Measurements from ENCODE around the gene SLC28A1.

SLC28A1 gene

DNA sequence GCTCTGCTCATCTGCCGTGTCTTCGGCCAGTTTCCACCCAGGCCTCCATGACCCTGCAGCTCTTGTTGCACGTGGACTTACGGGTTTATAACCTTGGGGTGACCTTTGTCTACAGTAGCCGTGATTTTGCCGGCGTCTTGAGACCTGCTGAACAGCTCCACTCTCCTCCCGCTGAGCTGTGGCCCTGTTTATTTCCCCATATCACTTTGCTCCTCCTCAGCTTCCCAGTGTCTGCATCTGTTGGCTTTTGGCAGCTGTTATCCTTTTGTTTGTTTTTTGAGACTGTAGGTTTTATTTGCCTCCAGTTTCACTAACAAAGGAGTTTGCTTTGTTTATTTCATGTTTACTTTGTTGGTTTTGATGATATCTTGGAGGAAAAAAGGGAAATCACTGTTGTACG, 29.3 kb upstream of the SLC28A1 start:
- DNase-seq, result no peak
- TF ChIP-seq GATA1 (IDR thresholded peaks at IDR 0.05; ENCODE audit: low read depth, low read length) (no peak), POLR2A (IDR thresholded peaks at IDR 0.05; ENCODE audit: low read length) (no peak)

GRCh38 chr15:84855765-84856164, 28.7 kb upstream of the SLC28A1 start:
- TF ChIP-seq POLR2A (IDR thresholded peaks at IDR 0.05; ENCODE audit: low read length) (no peak), GATA1 (IDR thresholded peaks at IDR 0.05; ENCODE audit: low read depth, low read length) (no peak)
- no peak for DNase-seq

- DNase-seq, result no peak
- TF ChIP-seq POLR2A (IDR thresholded peaks at IDR 0.05; ENCODE audit: low read length) (no peak), GATA1 (IDR thresholded peaks at IDR 0.05; ENCODE audit: low read depth, low read length) (no peak)
Measured at GRCh38 chr15:84856731-84857417, 27.6 kb upstream of the SLC28A1 start.

DNA sequence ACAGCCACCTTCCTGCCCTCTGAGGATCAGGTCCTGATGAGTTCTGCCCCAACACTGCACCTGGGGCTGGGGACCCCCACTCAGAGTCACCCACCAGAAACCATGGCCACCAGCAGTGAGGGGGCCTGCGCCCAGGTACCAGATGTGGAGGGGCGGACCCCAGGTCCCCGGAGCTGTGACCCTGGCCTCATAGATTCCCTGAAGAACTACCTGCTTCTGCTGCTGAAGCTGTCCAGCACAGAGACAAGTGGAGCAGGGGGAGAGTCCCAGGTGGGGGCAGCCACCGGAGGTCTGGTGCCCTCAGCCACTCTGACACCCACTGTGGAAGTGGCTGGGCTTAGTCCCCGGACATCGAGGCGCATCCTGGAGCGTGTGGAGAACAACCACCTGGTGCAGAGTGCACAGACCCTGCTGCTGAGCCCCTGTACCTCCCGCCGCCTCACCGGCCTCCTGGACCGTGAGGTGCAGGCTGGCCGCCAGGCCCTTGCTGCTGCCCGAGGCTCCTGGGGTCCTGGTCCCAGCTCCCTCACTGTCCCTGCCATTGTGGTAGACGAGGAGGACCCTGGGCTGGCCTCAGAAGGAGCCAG, 27.0 kb upstream of the SLC28A1 start:
- TF ChIP-seq POLR2A (IDR thresholded peaks at IDR 0.05; ENCODE audit: low read length) (no peak), GATA1 (IDR thresholded peaks at IDR 0.05; ENCODE audit: low read depth, low read length) (no peak)
- no peak for DNase-seq

- TF ChIP-seq GATA1 (IDR thresholded peaks at IDR 0.05; ENCODE audit: low read depth, low read length) (no peak), POLR2A (IDR thresholded peaks at IDR 0.05; ENCODE audit: low read length) (no peak)
- DNase-seq, result no peak
Measured at GRCh38 chr15:84858231-84858630, 26.2 kb upstream of the SLC28A1 start.

DNA sequence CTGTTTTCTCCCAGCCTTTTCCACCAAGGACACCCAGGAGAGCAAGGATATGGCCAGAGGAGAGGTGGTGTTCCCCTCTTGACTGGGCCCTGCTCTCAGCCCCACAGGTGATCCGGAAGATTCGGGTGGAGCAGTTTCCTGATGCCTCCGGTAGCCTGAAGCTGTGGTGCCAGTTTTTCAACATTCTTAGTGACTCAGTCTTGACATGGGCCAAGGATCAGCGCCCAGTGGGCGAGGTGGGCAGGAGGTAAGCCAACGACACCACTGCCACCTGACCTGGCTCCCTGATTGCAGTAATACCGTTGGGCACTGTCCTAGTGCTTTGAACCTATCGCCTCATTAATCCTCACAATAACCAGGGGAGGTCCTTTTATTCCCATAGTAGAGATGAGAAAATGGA, 25.3 kb upstream of the SLC28A1 start:
- TF ChIP-seq POLR2A (IDR thresholded peaks at IDR 0.05; ENCODE audit: low read length) (no peak), GATA1 (IDR thresholded peaks at IDR 0.05; ENCODE audit: low read depth, low read length) (no peak)
- DNase-seq, result no peak

DNA sequence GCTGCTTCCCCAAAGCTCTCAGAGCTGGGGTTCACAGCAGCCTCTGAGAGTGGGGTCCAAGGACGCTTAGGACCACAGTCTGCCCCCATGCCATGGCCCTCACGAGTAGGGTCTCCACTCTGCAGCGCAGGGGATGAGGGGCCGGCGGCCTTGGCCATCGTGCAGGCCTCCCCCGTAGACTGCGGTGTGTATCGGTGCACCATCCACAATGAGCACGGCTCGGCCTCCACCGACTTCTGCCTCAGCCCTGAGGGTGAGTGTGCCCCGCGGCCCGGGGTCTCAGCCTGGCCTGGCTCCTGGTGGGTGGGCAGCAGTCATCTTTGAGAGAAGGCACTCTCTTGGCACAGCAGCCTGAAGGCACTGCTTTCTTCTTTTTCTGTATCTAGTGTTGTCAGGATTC, 24.8 kb upstream of the SLC28A1 start:
- TF ChIP-seq POLR2A (IDR thresholded peaks at IDR 0.05; ENCODE audit: low read length) (no peak), GATA1 (IDR thresholded peaks at IDR 0.05; ENCODE audit: low read depth, low read length) (no peak)
- DNase-seq, result no peak

- TF ChIP-seq GATA1 (IDR thresholded peaks at IDR 0.05; ENCODE audit: low read depth, low read length) (no peak), POLR2A (IDR thresholded peaks at IDR 0.05; ENCODE audit: low read length) (no peak)
- DNase-seq, result no peak
Measured at GRCh38 chr15:84861781-84862180, 22.7 kb upstream of the SLC28A1 start.

GRCh38 chr15:84862214-84862975, 22.1 kb upstream of the SLC28A1 start:
- DNase-seq, result no peak
- TF ChIP-seq GATA1 (IDR thresholded peaks at IDR 0.05; ENCODE audit: low read depth, low read length) (no peak), POLR2A (IDR thresholded peaks at IDR 0.05; ENCODE audit: low read length) (no peak)

GRCh38 chr15:84863565-84864443, 20.7 kb upstream of the SLC28A1 start:
- DNase-seq, result no peak
- no peak for TF ChIP-seq POLR2A (IDR thresholded peaks at IDR 0.05; ENCODE audit: low read length)
- TF ChIP-seq GATA1 (IDR thresholded peaks at IDR 0.05; ENCODE audit: low read depth, low read length), result no peak

DNA sequence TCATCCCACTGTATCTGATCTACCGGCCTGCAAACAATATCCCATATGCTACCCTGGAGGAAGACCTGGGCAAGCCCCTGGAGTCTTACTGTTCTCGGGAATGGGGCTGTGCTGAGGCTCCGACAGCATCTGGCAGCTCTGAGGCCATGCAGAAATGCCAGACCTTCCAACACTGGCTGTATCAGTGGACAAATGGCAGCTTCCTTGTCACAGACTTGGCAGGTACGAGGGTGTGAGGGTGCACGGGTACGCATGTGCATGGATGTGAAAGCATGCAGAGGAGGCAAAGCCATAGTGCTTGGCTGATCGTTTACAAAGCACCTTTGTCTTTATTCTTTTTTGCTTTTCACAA, 20.0 kb upstream of the SLC28A1 start:
- no peak for DNase-seq
- TF ChIP-seq POLR2A (IDR thresholded peaks at IDR 0.05; ENCODE audit: low read length) (no peak), GATA1 (IDR thresholded peaks at IDR 0.05; ENCODE audit: low read depth, low read length) (no peak)

DNA sequence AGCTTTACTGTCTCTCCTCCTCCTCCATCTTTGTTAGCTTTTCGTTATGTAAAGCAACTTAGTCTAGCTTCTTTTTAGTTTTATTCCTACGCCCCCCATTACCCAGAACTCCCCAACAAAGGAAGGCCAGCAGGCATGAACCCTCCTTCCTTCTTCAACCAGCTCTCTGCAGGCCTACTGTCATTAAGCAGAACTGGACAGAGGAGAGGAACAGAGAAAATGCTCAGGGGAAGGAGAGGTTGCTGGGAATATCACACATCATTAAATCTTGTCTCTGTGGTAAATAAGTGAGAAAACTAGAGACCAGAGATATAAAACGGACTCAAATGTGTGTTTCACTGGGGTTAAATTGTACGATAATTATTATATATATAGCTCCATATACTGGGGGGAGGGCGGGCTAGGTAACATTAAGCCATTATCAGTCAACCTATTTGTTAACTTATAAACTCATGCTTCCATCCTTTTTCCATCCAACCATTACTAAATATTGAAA, 19.3 kb upstream of the SLC28A1 start:
- no peak for DNase-seq

GRCh38 chr15:84868037-84868880, 16.2 kb upstream of the SLC28A1 start:
- TF ChIP-seq POLR2A (IDR thresholded peaks at IDR 0.05; ENCODE audit: low read length), result no peak
- DNase-seq, result no peak

More for the DNA sequence above, 19.3 kb upstream of the SLC28A1 start:
- TF ChIP-seq GATA1 (IDR thresholded peaks at IDR 0.05; ENCODE audit: low read depth, low read length) (no peak), POLR2A (IDR thresholded peaks at IDR 0.05; ENCODE audit: low read length) (no peak)

Measured in erythroblast (primary cell).